HCT116 (cell line): ENCODE results near the gene FLRT1. TPM values are rescaled to one million over a fixed set of nuclear protein-coding genes. Genes with fewer than 3 reads are reported as not detected.

ENCODE experiments used
- ATAC-seq: fragments of 200-7000 bp; cut with Tn5 transposase; 2 replicates; pipeline ENCODE4 v1.9.1; 2020; ENCODE audit warnings: mild to moderate bottlenecking, moderate library complexity
- BruUV-seq: library from RNA; stranded (reverse); fragments of 400-500 nt; replicated peaks from 2 replicates; lab custom pipeline; 2021; lab: Mats Ljungman, UMichigan
- CTCF ChIA-PET: fragments of 300-600 bp; sonication (Branson Sonifier 250); formaldehyde crosslinking; loops from one replicate; lab custom pipeline; 2021; ENCODE audit warnings: antibody characterized with exemption; lab: Charles Lee
- POLR2A ChIA-PET: fragments of 300-600, 350-600 bp; sonication (Branson Sonifier 250); formaldehyde crosslinking; loops from one replicate; lab custom pipeline; 2021; ENCODE audit warnings: antibody characterized with exemption; lab: Charles Lee
- RAD21 ChIA-PET, 2 experiments: fragments of 300-600 bp; sonication (Branson Sonifier 250); formaldehyde crosslinking; loops; one replicate each; lab custom pipeline; 2023; ENCODE audit warnings: low total read pairs in 2 of 2; ENCODE audit not compliant: uncharacterized antibody in 2 of 2, unreplicated experiment in 2 of 2, low non-redundant PET in 1 of 2; lab: Charles Lee
- DNase-seq: peaks from one replicate; pipeline ENCODE4 v3.0.0-alpha.2; 2010; ENCODE audit warnings: low read depth, low spot score
- H2AFZ ChIP-seq: fragments of 200-600 bp; shearing (Covaris generic), sonication (generic); 2 replicates; pipeline ENCODE4 v1.6.1; 2017; ENCODE audit warnings: low read depth, mixed run types, mixed read lengths, antibody characterized with exemption, low read length; ENCODE audit not compliant: poor library complexity, severe bottlenecking
- H3K27ac ChIP-seq: 2 replicates; pipeline ENCODE4 v1.5.1; 2012; ENCODE audit warnings: low read depth, low read length
- H3K27me3 ChIP-seq: fragments of 200-600 bp; sonication (generic); 2 replicates; pipeline ENCODE4 v1.6.1; 2016; ENCODE audit warnings: mixed run types, low read length, mixed read lengths; ENCODE audit not compliant: insufficient read depth
- H3K36me3 ChIP-seq, 2 experiments: fragments of 200-500 bp in 1 of 2; fragments of 200-600 bp in 1 of 2; sonication (Bioruptor generic) in 1 of 2; sonication (generic) in 1 of 2; 2 replicates each; pipeline versions ENCODE4 v1.5.1 to v1.6.1; 2014 to 2016; ENCODE audit warnings: low read length in 2 of 2, inconsistent platforms in 1 of 2, mixed read lengths in 1 of 2, mixed run types in 1 of 2; ENCODE audit not compliant: insufficient read depth in 2 of 2, control insufficient read depth in 1 of 2
- H3K4me1 ChIP-seq, 2 experiments: fragments of 200-600 bp in 1 of 2; sonication (generic) in 1 of 2; 2 replicates each; pipeline versions ENCODE4 v1.5.1 to v1.6.1; 2012 to 2017; ENCODE audit warnings: low read length in 2 of 2, inconsistent platforms in 1 of 2, mild to moderate bottlenecking in 1 of 2, mixed read lengths in 1 of 2, mixed run types in 1 of 2, moderate library complexity in 1 of 2; ENCODE audit not compliant: insufficient read depth in 2 of 2, control insufficient read depth in 1 of 2
- H3K4me2 ChIP-seq: fragments of 200-600 bp; sonication (generic); 2 replicates; pipeline ENCODE4 v1.6.1; 2017; ENCODE audit warnings: mixed run types, low read length, mixed read lengths
- H3K4me3 ChIP-seq, 2 experiments: fragments of 200-600 bp in 1 of 2; sonication (generic) in 1 of 2; replicated peaks in 1 of 2; 2 replicates each; pipeline ENCODE4 v1.5.1; 2011 to 2016; ENCODE audit warnings: low read length in 2 of 2, control low read depth in 1 of 2, low read depth in 1 of 2, mild to moderate bottlenecking in 1 of 2, mixed read lengths in 1 of 2, mixed run types in 1 of 2
- H3K79me2 ChIP-seq: fragments of 200-600 bp; sonication (generic); 2 replicates; pipeline ENCODE4 v1.6.1; 2017; ENCODE audit warnings: mild to moderate bottlenecking, mixed run types, low read length, moderate library complexity, mixed read lengths; ENCODE audit not compliant: insufficient read depth
- H3K9ac ChIP-seq: fragments of 200-600 bp; sonication (generic); 2 replicates; pipeline ENCODE4 v1.6.1; 2016; ENCODE audit warnings: low read length, mixed read lengths
- H3K9me2 ChIP-seq: fragments of 200-600 bp; sonication (generic), shearing (Covaris generic); 2 replicates; pipeline ENCODE4 v1.6.1; 2017; ENCODE audit warnings: mixed run types, mild to moderate bottlenecking, moderate library complexity; ENCODE audit not compliant: insufficient read depth
- H3K9me3 ChIP-seq, 2 experiments: fragments of 200-500 bp in 1 of 2; fragments of 200-600 bp in 1 of 2; sonication (Bioruptor generic) in 1 of 2; sonication (generic) in 1 of 2; 2 replicates each; pipeline ENCODE4 v1.6.1; 2014 to 2017; ENCODE audit warnings: low read length in 2 of 2, mixed read lengths in 2 of 2, inconsistent platforms in 1 of 2, low read depth in 1 of 2, mild to moderate bottlenecking in 1 of 2, mixed run types in 1 of 2, moderate library complexity in 1 of 2; ENCODE audit not compliant: control insufficient read depth in 1 of 2, insufficient read depth in 1 of 2
- H4K20me1 ChIP-seq: fragments of 200-600 bp; sonication (generic), shearing (Covaris generic); 2 replicates; pipeline ENCODE4 v1.6.1; 2017; ENCODE audit warnings: mixed run types, mild to moderate bottlenecking, moderate library complexity; ENCODE audit not compliant: insufficient read depth
- CEBPB ChIP-seq: IDR thresholded peaks from 2 replicates; pipeline ENCODE4 v1.6.1; 2012; ENCODE audit warnings: low read depth
- CTCF ChIP-seq, 3 experiments: fragments of 200-600 bp in 1 of 3; sonication (generic) in 1 of 3; IDR thresholded peaks in 2 of 3; conservative IDR thresholded peaks in 1 of 3; 2 replicates each; pipeline ENCODE4 v1.5.1; 2012 to 2017; ENCODE audit warnings: low read depth in 2 of 3, low read length in 2 of 3, antibody characterized with exemption in 1 of 3, borderline replicate concordance in 1 of 3, control low read depth in 1 of 3, mild to moderate bottlenecking in 1 of 3, mixed read lengths in 1 of 3, mixed run types in 1 of 3, moderate library complexity in 1 of 3; ENCODE audit not compliant: insufficient read depth in 1 of 3
- EGR1 ChIP-seq: IDR thresholded peaks from 2 replicates; pipeline ENCODE4 v1.6.1; 2012; ENCODE audit warnings: low read depth
- ELF1 ChIP-seq: IDR thresholded peaks from 2 replicates; pipeline ENCODE4 v1.6.1; 2012; ENCODE audit warnings: low read depth, borderline replicate concordance
- FOSL1 ChIP-seq: IDR thresholded peaks from 2 replicates; pipeline ENCODE4 v1.6.1; 2012; ENCODE audit warnings: low read depth
- JUND ChIP-seq: IDR thresholded peaks from 2 replicates; pipeline ENCODE4 v1.6.1; 2012
- POLR2A ChIP-seq: IDR thresholded peaks from 2 replicates; pipeline ENCODE4 v1.7.0; 2011; ENCODE audit warnings: borderline replicate concordance; ENCODE audit not compliant: insufficient read depth, insufficient read length; ENCODE audit errors: extremely low read depth
- RAD21 ChIP-seq: IDR thresholded peaks from 2 replicates; pipeline ENCODE4 v1.6.1; 2012; ENCODE audit warnings: low read depth, mild to moderate bottlenecking
- TCF7L2 ChIP-seq: IDR thresholded peaks from 2 replicates; pipeline ENCODE4 v1.7.0; 2011; ENCODE audit warnings: borderline replicate concordance, inconsistent platforms; ENCODE audit not compliant: insufficient read depth, insufficient read length; ENCODE audit errors: extremely low read depth
- intact Hi-C: fragments of 100-400 bp; cut with micrococcal nuclease; formaldehyde crosslinking; loops from 2 replicates; pipeline ENCODE4 v1.10.0; 2022
- total RNA-seq: library from RNA; stranded (reverse); gene quantifications from one replicate; pipeline ENCODE4 v1.2.1, GENCODE V29; 2021; ENCODE audit not compliant: unreplicated experiment
- TF ChIP-seq, protein P1 (sequence below): IDR thresholded peaks from 2 replicates; pipeline ENCODE4 v1.6.1; 2011; ENCODE audit warnings: mild to moderate bottlenecking, low read length, moderate library complexity; ENCODE audit not compliant: insufficient replicate concordance; ENCODE audit errors: extremely low read depth

FLRT1 gene
- total RNA-seq, 1 experiment from 2014 or later: 0.15 TPM

- H3K27ac ChIP-seq: no peak overlapping the region
- TF ChIP-seq, protein P1, sequence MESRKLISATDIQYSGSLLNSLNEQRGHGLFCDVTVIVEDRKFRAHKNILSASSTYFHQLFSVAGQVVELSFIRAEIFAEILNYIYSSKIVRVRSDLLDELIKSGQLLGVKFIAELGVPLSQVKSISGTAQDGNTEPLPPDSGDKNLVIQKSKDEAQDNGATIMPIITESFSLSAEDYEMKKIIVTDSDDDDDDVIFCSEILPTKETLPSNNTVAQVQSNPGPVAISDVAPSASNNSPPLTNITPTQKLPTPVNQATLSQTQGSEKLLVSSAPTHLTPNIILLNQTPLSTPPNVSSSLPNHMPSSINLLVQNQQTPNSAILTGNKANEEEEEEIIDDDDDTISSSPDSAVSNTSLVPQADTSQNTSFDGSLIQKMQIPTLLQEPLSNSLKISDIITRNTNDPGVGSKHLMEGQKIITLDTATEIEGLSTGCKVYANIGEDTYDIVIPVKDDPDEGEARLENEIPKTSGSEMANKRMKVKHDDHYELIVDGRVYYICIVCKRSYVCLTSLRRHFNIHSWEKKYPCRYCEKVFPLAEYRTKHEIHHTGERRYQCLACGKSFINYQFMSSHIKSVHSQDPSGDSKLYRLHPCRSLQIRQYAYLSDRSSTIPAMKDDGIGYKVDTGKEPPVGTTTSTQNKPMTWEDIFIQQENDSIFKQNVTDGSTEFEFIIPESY: no peak
- no peak for TF ChIP-seq EGR1
- TF ChIP-seq TCF7L2: no peak
- no peak for TF ChIP-seq POLR2A
- no peak for TF ChIP-seq FOSL1
- no peak for TF ChIP-seq ELF1
- TF ChIP-seq RAD21: no peak
- TF ChIP-seq JUND: no peak
- no peak for TF ChIP-seq CEBPB
- TF ChIP-seq CTCF (IDR thresholded peaks at IDR 0.05 in 2 of 3, conservative IDR thresholded peaks at IDR 0.05 in 1 of 3; ENCODE audit: borderline replicate concordance in 1 of 3, insufficient read depth in 1 of 3, low read depth in 2 of 3, low read length in 2 of 3): no peak
- TF ChIP-seq, all 23 proteins: peak for 0
- Histone ChIP-seq H3K9me2 (no peaks in the 10 kb centered on the region), H3K79me2 (no peaks in the 10 kb centered on the region), H3K9me3 (no peaks in the 10 kb centered on the region), H3K27me3 (no peaks in the 10 kb centered on the region), H3K4me3 (no peak overlapping the region), H3K9ac (no peak overlapping the region), H4K20me1 (no peaks in the 10 kb centered on the region), H2AFZ (no peak overlapping the region), H3K4me1 (no peaks in the 10 kb centered on the region), H3K4me2 (no peak overlapping the region), H3K36me3 (no peaks in the 10 kb centered on the region)
- intact Hi-C loops: loop anchor here (10.0 kb wide), 1 partner anchor 45 kb away; no protein-coding TSS in a partner anchor
- BruUV-seq: no TSS peak
- DNase-seq (no peak), ATAC-seq (no peak)
- ChIA-PET POLR2A (no interaction called here), RAD21 (no interaction called here), CTCF (no interaction called here)
Observed at GRCh38 chr11:64059339-64060140, 23.8 kb downstream of the FLRT1 start.
